Prostate gland (tissue), 2 donors: Measurements from ENCODE around the gene GPSM3. TPM values are rescaled to one million over a fixed set of nuclear protein-coding genes. Genes with fewer than 3 reads are reported as not detected.

Source experiments
- DNase-seq: peaks from one replicate; pipeline ENCODE4 v3.0.0-alpha.2; 2019; ENCODE audit warnings: low spot score
- H3K27ac ChIP-seq, 2 donors: fragments of 200-600 bp; sonication (generic); 2 replicates each; pipeline ENCODE4 v1.5.1; 2017 to 2019
- H3K27me3 ChIP-seq: fragments of 200-600 bp; sonication (generic); replicated peaks from 2 replicates; pipeline ENCODE4 v1.5.1; 2019; ENCODE audit not compliant: insufficient read depth
- H3K36me3 ChIP-seq, 2 donors: fragments of 200-600 bp; sonication (generic); 1 replicate in 1 of 2; 2 replicates in 1 of 2; pipeline versions ENCODE4 v1.5.1 to v1.8.1; 2017 to 2019
- H3K4me1 ChIP-seq: fragments of 200-600 bp; sonication (generic); replicated peaks from 2 replicates; pipeline ENCODE4 v1.5.1; 2019
- H3K4me3 ChIP-seq, 2 donors: fragments of 200-600 bp; sonication (generic); 2 replicates each; pipeline ENCODE4 v1.5.1; 2017 to 2019
- H3K9me3 ChIP-seq: fragments of 200-600 bp; sonication (generic); 2 replicates; pipeline ENCODE4 v1.5.1; 2017
- POLR2A ChIP-seq: fragments of 450-650 bp; IDR thresholded peaks from one replicate; pipeline ENCODE4 v1.6.1; 2016; ENCODE audit warnings: antibody characterized with exemption, mild to moderate bottlenecking
- POLR2AphosphoS5 ChIP-seq: sonication (generic); formaldehyde crosslinking; IDR thresholded peaks from one replicate; pipeline ENCODE4 v1.6.1; 2017; ENCODE audit warnings: antibody characterized with exemption
- WGBS: methylation state at CpG from one replicate; pipeline ENCODE4 v1.1.5; 2018; 5-methylcytosine and 5-hydroxymethylcytosine counted together
- intact Hi-C: fragments of 100-400 bp; cut with DNase I; formaldehyde crosslinking; loops from one replicate; pipeline ENCODE4 v1.14.2; 2022
- total RNA-seq, 2 donors: library from RNA; depleted of rRNA; stranded (reverse); fragments of >200 nt; gene quantifications; one replicate each; pipeline ENCODE4 v1.1.0, GENCODE V29; 2016
- TF ChIP-seq, protein P1 (sequence below), 4 experiments: fragments of 200-600 bp in 2 of 4; fragments of 450-650 bp in 2 of 4; sonication (generic) in 2 of 4; IDR thresholded peaks; 1 replicate in 3 of 4; 2 replicates in 1 of 4; pipeline ENCODE4 v1.5.1; 2016 to 2019; ENCODE audit warnings: antibody characterized with exemption in 4 of 4, mild to moderate bottlenecking in 2 of 4, moderate library complexity in 2 of 4

GPSM3 gene
- total RNA-seq, 2 donors from 2014 or later: 5.1 to 5.9 TPM

DNA sequence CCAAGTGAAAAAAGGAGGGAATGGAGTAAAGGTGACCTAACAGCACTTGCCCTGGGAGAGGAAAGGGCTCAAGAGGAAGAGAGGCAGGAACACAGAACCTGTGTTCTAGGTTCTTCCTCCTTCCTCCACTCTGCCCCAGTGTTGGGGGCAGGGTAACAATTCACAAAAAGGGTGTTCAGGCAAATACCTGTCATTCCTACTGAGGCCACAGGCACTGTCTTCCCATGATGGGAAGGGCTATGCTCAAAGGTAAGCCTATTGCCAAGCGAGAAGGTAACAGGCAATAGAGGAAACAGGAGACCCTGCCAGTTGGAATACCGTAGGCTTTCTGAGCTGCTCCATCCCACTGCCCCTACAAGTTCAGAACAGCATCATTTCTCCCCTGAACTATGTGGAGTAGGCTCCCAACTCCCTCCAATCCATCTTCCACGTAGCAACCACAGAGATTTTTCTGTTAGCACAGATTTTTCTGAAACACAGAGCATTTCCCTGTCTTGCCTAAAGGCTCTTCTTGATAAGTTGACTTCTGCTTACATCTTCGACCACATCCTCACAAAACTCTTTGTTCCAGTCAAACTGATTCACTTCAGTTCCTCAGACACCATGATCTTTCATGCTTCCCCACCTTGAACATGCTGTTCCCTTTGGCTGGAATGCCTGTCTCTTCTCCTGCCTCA lies 19.3 kb downstream of the GPSM3 start:
- no peaks in the 10 kb centered on the region for H3K9me3 ChIP-seq
- 71% methylated on average over 4 of the region's 4 CpGs for WGBS
- no peaks in the 10 kb centered on the region for H3K36me3 ChIP-seq
- no peaks in the 10 kb centered on the region for H3K27me3 ChIP-seq
- no peak for TF ChIP-seq POLR2A
- TF ChIP-seq POLR2AphosphoS5: no peak
- TF ChIP-seq, protein P1, sequence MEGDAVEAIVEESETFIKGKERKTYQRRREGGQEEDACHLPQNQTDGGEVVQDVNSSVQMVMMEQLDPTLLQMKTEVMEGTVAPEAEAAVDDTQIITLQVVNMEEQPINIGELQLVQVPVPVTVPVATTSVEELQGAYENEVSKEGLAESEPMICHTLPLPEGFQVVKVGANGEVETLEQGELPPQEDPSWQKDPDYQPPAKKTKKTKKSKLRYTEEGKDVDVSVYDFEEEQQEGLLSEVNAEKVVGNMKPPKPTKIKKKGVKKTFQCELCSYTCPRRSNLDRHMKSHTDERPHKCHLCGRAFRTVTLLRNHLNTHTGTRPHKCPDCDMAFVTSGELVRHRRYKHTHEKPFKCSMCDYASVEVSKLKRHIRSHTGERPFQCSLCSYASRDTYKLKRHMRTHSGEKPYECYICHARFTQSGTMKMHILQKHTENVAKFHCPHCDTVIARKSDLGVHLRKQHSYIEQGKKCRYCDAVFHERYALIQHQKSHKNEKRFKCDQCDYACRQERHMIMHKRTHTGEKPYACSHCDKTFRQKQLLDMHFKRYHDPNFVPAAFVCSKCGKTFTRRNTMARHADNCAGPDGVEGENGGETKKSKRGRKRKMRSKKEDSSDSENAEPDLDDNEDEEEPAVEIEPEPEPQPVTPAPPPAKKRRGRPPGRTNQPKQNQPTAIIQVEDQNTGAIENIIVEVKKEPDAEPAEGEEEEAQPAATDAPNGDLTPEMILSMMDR (IDR thresholded peaks at IDR 0.05): no peak
- H3K27ac ChIP-seq: no peak overlapping the region
- H3K4me3 ChIP-seq: no peak overlapping the region
- intact Hi-C loops: no loop called here
- no peak for DNase-seq
- H3K4me1 ChIP-seq: no peaks in the 10 kb centered on the region

DNA sequence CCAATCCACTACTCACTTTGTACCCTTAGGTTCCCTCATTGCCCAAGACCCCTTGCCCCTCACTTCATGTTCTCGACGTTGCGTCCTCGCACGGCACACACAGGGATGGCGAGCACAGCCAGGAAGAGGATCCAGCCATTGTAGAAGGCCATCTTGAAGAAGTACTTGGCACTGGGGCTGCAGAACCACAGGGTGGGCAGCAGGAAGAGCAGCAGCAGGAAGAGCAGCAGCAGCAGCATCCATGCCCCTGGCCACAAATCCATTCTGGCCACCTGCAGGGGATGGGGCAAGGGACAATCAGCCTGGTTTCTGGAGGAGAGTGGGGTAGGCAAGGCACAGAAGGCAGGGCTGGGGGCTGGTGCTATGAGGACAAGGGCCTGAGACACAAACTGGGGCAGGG lies 21.2 kb downstream of the GPSM3 start:
- Histone ChIP-seq H3K36me3 (no peaks in the 10 kb centered on the region), H3K9me3 (no peaks in the 10 kb centered on the region), H3K27me3 (no peaks in the 10 kb centered on the region), H3K4me3 (no peak overlapping the region), H3K4me1 (no peaks in the 10 kb centered on the region), H3K27ac (no peak overlapping the region)
- TF ChIP-seq, protein P1 (IDR thresholded peaks at IDR 0.05): no peak
- TF ChIP-seq POLR2A (no peak), POLR2AphosphoS5 (no peak)
- no peak for DNase-seq
- WGBS: 90% methylated on average over 6 of the region's 6 CpGs
- intact Hi-C loops: no loop called here

DNA sequence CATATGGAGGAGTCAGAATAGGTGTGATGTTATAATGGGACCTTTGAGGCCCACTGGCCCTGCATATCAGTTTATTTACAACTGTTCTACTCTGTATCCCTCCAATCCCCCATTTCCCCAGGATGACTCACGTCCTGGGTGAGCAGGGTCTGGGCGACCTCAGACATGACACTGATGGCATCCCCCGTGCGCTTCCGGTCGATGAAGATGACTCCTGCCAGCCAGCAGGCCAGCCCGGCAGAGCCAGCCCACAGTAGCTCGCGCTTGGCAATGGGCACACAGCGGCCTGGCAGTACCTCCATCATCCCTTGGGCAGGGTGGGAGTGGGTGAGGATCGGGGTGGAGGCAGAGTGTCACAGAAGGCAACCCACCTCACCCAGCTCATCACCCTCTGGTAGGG lies 22.1 kb downstream of the GPSM3 start:
- Histone ChIP-seq H3K4me1 (no peaks in the 10 kb centered on the region), H3K4me3 (no peak overlapping the region), H3K36me3 (no peaks in the 10 kb centered on the region), H3K27ac (no peak overlapping the region), H3K27me3 (no peaks in the 10 kb centered on the region), H3K9me3 (no peaks in the 10 kb centered on the region)
- DNase-seq: no peak
- TF ChIP-seq POLR2AphosphoS5 (no peak), POLR2A (no peak)
- TF ChIP-seq, protein P1 (IDR thresholded peaks at IDR 0.05): no peak
- 91% methylated on average over 11 of the region's 11 CpGs for WGBS
- intact Hi-C loops: no loop called here

DNA sequence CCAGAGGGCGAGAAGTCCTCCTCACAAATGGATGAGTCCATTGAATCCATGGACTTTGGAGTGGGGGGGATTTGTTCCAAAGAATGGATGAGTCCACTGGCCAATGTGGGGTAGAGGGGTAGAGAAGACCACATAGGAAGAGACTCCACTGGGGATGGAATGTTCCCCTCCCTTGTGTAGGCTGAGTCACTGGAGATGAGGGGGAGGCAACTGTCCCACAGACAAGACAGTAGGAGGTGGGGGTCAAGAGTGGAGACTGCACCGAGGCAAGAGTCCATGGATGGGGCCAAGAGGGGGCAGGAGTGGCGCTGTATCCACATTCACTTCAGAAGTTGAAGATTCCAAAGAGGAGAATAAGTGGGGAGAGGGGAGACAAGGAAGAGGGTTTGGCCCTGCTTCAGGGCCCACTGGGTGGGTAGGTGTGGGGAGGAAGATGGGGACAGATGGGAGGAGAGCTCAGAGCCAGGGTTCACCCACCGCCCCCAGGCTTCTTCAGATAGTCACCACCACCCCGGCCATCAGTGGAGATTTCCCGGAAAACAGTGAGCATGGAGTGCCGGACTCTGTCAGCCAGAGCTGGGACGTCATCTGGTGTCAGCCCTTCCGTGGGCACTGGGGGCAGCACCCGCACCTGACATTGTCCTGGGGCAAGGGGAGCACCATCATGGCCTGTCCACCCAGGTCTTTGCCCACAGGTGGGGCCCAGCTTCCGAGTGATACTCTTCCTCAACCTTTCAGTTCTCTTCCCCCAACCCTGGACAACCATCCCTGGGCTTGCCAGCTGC lies 23.4 kb downstream of the GPSM3 start:
- WGBS: 77% methylated on average over 11 of the region's 11 CpGs
- Histone ChIP-seq H3K27ac (no peak overlapping the region), H3K4me3 (no peak overlapping the region), H3K27me3 (no peaks in the 10 kb centered on the region), H3K4me1 (no peaks in the 10 kb centered on the region), H3K36me3 (no peaks in the 10 kb centered on the region), H3K9me3 (no peaks in the 10 kb centered on the region)
- intact Hi-C loops: no loop called here
- no peak for DNase-seq
- no peak for TF ChIP-seq POLR2AphosphoS5
- TF ChIP-seq, protein P1 (IDR thresholded peaks at IDR 0.05): no peak
- no peak for TF ChIP-seq POLR2A
